KMS-11 (cell line): Measurements from ENCODE around the gene LTO1.

Experiments
- H2AFZ ChIP-seq: fragments of 200-600 bp; sonication (generic); 2 replicates; pipeline ENCODE4 v1.6.1; 2016; ENCODE audit warnings: antibody characterized with exemption, mixed run types, low read depth
- H3K27ac ChIP-seq: fragments of 200-600 bp; sonication (generic); 2 replicates; pipeline ENCODE4 v1.6.1; 2016; ENCODE audit warnings: mild to moderate bottlenecking, mixed run types
- H3K27me3 ChIP-seq: fragments of 200-600 bp; sonication (generic); 2 replicates; pipeline ENCODE4 v1.6.1; 2017; ENCODE audit warnings: mild to moderate bottlenecking, low read depth, mixed run types, moderate library complexity; ENCODE audit not compliant: insufficient read depth
- H3K36me3 ChIP-seq: fragments of 200-600 bp; sonication (generic); 2 replicates; pipeline ENCODE4 v1.6.1; 2017; ENCODE audit warnings: mild to moderate bottlenecking, mixed run types; ENCODE audit not compliant: insufficient read depth
- H3K4me1 ChIP-seq: fragments of 200-600 bp; sonication (generic); 2 replicates; pipeline ENCODE4 v1.6.1; 2016; ENCODE audit warnings: mild to moderate bottlenecking, low read depth, mixed run types; ENCODE audit not compliant: poor library complexity, severe bottlenecking
- H3K4me2 ChIP-seq: fragments of 200-600 bp; sonication (generic); 2 replicates; pipeline ENCODE4 v1.7.0; 2016; ENCODE audit warnings: mild to moderate bottlenecking, mixed run types
- H3K4me3 ChIP-seq: fragments of 200-600 bp; sonication (generic); IDR thresholded peaks from 2 replicates; pipeline ENCODE4 v1.6.1; 2017; ENCODE audit warnings: low read depth, low read length, mixed read lengths; ENCODE audit not compliant: insufficient read depth
- H3K79me2 ChIP-seq: fragments of 200-600 bp; sonication (generic); 2 replicates; pipeline ENCODE4 v1.6.1; 2016; ENCODE audit warnings: low read depth, mixed run types; ENCODE audit not compliant: insufficient read depth
- H3K9ac ChIP-seq: fragments of 200-600 bp; sonication (generic); 2 replicates; pipeline ENCODE4 v1.6.1; 2016; ENCODE audit warnings: mild to moderate bottlenecking, mixed run types
- H4K20me1 ChIP-seq: fragments of 200-600 bp; sonication (generic); 2 replicates; pipeline ENCODE4 v1.6.1; 2016; ENCODE audit warnings: mild to moderate bottlenecking, mixed run types; ENCODE audit not compliant: insufficient read depth
- TF ChIP-seq, protein P1 (sequence below): fragments of 200-600 bp; sonication (generic); conservative IDR thresholded peaks from 2 replicates; pipeline ENCODE4 v1.6.1; 2017; ENCODE audit warnings: low read depth, mild to moderate bottlenecking, antibody characterized with exemption, low read length, moderate library complexity, mixed read lengths

The LTO1 gene

DNA sequence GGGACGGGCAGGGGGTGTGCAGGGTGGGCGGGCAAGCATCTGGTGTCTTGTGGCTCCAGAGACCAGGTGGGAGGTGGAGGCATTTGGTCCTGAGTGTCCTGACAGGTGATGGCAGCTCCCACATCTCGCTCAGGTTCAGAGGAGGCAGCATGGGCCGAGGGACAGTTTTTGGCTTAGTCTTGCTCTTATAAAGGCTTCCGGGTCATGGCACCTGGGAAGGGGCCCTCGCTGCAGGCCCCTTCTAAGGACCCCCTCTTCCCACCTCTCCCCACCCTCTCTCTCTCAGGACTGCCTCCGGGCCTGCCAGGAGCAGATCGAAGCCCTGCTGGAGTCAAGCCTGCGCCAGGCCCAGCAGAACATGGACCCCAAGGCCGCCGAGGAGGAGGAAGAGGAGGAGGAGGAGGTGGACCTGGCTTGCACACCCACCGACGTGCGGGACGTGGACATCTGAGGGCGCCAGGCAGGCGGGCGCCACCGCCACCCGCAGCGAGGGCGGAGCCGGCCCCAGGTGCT, 24.3 kb downstream of the LTO1 start:
- TF ChIP-seq, protein P1, sequence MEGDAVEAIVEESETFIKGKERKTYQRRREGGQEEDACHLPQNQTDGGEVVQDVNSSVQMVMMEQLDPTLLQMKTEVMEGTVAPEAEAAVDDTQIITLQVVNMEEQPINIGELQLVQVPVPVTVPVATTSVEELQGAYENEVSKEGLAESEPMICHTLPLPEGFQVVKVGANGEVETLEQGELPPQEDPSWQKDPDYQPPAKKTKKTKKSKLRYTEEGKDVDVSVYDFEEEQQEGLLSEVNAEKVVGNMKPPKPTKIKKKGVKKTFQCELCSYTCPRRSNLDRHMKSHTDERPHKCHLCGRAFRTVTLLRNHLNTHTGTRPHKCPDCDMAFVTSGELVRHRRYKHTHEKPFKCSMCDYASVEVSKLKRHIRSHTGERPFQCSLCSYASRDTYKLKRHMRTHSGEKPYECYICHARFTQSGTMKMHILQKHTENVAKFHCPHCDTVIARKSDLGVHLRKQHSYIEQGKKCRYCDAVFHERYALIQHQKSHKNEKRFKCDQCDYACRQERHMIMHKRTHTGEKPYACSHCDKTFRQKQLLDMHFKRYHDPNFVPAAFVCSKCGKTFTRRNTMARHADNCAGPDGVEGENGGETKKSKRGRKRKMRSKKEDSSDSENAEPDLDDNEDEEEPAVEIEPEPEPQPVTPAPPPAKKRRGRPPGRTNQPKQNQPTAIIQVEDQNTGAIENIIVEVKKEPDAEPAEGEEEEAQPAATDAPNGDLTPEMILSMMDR = no peak
- Histone ChIP-seq H3K9ac (no peak overlapping the region), H3K4me3 (no peak overlapping the region), H2AFZ (no peak overlapping the region), H3K27me3 (peaks cover 52% of the 10 kb centered on the region), H3K4me1 (no peaks in the 10 kb centered on the region), H3K79me2 (no peaks in the 10 kb centered on the region), H3K27ac (no peak overlapping the region), H3K4me2 (no peak overlapping the region), H4K20me1 (no peaks in the 10 kb centered on the region), H3K36me3 (no peaks in the 10 kb centered on the region)

DNA sequence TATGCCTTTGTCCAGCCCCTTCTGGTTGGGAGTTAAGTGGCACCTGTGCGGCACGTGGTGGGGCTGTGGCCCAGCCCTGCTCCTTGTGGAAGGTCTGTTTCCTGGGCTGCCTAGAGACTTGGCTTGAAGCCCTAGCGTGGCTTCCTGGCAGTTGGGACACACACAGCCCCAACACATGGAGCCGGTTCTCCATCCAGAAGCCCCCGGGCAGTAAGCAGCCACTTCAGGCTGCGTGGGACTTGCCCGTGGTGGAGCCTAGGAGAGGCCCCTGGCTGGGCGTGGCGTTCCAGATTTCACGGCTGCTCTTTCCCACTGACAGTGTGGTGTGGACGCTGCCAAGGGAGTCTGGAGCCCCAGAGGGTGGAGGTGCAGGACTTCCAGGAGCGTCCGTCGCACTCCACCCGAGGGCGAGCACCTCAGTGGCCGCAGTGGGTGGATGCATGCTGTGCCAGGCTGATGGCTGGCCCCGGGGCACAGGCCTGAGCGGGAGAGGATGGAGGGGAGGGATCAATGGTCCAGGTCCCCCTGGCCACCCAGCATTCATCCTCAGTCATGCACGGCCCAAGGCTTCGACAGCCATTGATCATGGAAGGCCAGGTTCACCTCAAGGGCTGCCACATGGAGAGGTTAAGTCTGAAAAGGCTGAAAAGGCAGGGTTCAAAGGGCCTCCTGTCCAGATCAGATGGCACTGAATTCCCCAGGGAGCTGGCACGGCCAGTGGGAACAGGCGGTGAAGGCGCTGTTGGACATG, 24.9 kb downstream of the LTO1 start:
- Histone ChIP-seq H3K36me3 (no peaks in the 10 kb centered on the region), H3K27me3 (peaks cover 56% of the 10 kb centered on the region), H3K4me1 (no peaks in the 10 kb centered on the region), H3K4me2 (no peak overlapping the region), H3K4me3 (no peak overlapping the region), H3K27ac (no peak overlapping the region), H3K79me2 (no peaks in the 10 kb centered on the region), H4K20me1 (no peaks in the 10 kb centered on the region), H2AFZ (no peak overlapping the region), H3K9ac (no peak overlapping the region)
- TF ChIP-seq, protein P1 = no peak

DNA sequence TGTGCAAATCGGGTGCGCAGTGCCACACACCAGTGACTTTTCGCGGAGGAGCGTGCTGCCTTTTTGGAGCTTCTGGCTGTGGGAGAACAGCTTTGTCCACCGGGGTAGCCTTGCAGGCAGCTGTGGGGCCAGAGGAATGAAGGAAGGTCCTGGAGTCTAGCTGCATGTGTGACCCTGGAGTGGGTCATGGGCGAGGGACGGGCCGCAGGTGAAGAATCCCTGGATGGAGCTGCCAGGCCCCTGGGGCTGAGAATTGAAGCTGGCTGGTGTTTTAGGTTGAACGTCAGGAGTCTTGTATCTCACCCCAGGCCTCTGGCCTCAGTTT, 25.6 kb downstream of the LTO1 start:
- Histone ChIP-seq H3K27ac (no peak overlapping the region), H3K79me2 (no peaks in the 10 kb centered on the region), H3K27me3 (peaks cover 56% of the 10 kb centered on the region), H3K36me3 (no peaks in the 10 kb centered on the region), H4K20me1 (no peaks in the 10 kb centered on the region), H3K4me1 (no peaks in the 10 kb centered on the region), H3K9ac (no peak overlapping the region), H2AFZ (no peak overlapping the region), H3K4me3 (no peak overlapping the region), H3K4me2 (no peak overlapping the region)
- TF ChIP-seq, protein P1 = no peak

DNA sequence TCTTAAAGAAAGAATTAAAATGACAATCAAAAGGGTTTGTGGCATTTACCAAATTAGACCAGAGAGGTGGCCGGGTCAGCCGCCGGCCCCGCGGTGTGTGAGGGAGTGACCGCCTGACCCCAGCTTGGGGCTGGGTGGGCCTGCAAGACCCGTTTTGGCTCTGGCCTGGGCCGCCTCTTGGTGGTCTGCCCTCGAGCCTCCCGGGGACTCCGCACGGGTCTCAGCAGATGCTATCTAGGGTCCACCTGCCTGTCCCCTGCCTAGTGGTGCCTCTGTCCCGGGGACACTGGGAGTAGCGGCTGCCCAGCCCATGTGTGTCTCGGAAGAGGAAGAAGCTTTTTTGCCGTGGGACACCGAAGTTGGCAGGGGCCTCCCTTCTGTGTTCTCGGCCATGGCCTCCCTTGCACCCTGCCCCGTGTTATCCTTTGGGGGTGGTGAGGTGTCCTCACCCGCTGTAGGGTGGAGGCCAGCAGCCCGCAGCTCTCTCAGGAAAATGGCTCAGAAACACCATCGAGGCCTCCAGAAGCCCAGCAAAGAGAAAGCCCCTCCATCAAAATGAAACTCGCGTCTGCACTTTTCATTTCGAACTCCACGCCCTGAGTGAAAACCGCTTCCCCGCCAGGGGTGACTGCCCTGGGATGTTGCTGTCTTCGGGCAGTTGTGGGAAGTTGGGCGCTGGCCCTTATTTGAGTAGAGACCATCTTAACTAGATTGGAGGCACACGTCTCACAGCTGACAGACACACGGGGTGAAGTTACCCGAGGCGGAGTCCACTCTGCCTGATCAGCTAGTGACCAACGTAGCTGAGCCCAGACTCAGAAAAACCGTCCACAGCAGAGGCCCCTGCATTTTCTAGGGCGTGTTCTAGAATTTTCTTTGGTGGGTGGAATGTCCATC, 26.2 kb downstream of the LTO1 start:
- H4K20me1 ChIP-seq = no peaks in the 10 kb centered on the region
- H3K4me2 ChIP-seq = no peak overlapping the region
- no peak overlapping the region for H2AFZ ChIP-seq
- H3K27ac ChIP-seq = no peak overlapping the region
- H3K4me3 ChIP-seq = no peak overlapping the region
- H3K79me2 ChIP-seq = no peaks in the 10 kb centered on the region
- H3K9ac ChIP-seq = no peak overlapping the region
- H3K36me3 ChIP-seq = no peaks in the 10 kb centered on the region
- peaks cover 58% of the 10 kb centered on the region for H3K27me3 ChIP-seq
- TF ChIP-seq, protein P1 = no peak
- no peaks in the 10 kb centered on the region for H3K4me1 ChIP-seq
